PC-9 (cell line): ENCODE results near the gene TMEM98.
"Not testable (repeated sequence)": the region's sequence is repeated elsewhere in the genome, so short reads cannot be mapped to it uniquely, and the experiment has no call there.

Experiments
- CTCF ChIP-seq: fragments of 200-600 bp; sonication (generic); conservative IDR thresholded peaks from 2 replicates; pipeline ENCODE4 v1.6.1; 2017; ENCODE audit warnings: mixed run types, antibody characterized with exemption, mild to moderate bottlenecking, moderate library complexity
- EZH2 ChIP-seq: fragments of 200-600 bp; sonication (generic); IDR thresholded peaks from 2 replicates; pipeline ENCODE4 v1.8.0; 2017; ENCODE audit warnings: antibody characterized with exemption, low read depth

- not testable (repeated sequence) for TF ChIP-seq CTCF, EZH2
Observed at GRCh38 chr17:32952491-32952890, 24.5 kb downstream of the TMEM98 start.
